Epithelial cell of esophagus (primary cell): ENCODE data around the gene TMTC2.

Experiments used
- DNase-seq: peaks from one replicate; pipeline ENCODE4 v3.0.0; 2010; ENCODE audit warnings: low read depth
- H3K4me3 ChIP-seq: 2 replicates; pipeline ENCODE4 v1.5.1; 2011; ENCODE audit warnings: mild to moderate bottlenecking, low read length, control low read depth
- TF ChIP-seq, protein P1 (sequence below): IDR thresholded peaks from 2 replicates; pipeline ENCODE4 v1.5.1; 2011; ENCODE audit warnings: low read depth, mild to moderate bottlenecking, low read length, control low read depth, inconsistent platforms; ENCODE audit not compliant: insufficient read depth; ENCODE audit errors: missing control alignments

Gene TMTC2

DNA sequence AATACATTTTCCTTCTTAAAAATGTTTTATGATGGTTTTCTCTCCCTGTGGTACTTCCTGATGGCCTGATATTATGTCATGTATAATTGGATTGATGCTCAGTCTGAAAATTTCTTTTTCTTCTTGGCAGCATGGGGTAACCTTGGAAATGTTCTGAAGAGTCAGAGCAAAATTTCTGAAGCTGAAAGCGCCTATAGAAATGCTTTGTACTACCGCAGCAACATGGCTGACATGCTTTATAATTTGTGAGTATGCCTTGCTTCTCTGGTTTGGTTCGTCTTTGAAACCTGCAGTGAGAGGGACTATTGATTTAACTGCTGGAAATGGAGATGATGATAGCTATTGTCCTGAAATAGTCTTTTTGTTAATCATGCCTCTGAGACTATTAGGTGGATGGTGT is 243.6 kb downstream of the TMTC2 start:
- no peak for DNase-seq
- H3K4me3 ChIP-seq, result no peak overlapping the region
- TF ChIP-seq, protein P1, sequence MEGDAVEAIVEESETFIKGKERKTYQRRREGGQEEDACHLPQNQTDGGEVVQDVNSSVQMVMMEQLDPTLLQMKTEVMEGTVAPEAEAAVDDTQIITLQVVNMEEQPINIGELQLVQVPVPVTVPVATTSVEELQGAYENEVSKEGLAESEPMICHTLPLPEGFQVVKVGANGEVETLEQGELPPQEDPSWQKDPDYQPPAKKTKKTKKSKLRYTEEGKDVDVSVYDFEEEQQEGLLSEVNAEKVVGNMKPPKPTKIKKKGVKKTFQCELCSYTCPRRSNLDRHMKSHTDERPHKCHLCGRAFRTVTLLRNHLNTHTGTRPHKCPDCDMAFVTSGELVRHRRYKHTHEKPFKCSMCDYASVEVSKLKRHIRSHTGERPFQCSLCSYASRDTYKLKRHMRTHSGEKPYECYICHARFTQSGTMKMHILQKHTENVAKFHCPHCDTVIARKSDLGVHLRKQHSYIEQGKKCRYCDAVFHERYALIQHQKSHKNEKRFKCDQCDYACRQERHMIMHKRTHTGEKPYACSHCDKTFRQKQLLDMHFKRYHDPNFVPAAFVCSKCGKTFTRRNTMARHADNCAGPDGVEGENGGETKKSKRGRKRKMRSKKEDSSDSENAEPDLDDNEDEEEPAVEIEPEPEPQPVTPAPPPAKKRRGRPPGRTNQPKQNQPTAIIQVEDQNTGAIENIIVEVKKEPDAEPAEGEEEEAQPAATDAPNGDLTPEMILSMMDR, result no peak

DNA sequence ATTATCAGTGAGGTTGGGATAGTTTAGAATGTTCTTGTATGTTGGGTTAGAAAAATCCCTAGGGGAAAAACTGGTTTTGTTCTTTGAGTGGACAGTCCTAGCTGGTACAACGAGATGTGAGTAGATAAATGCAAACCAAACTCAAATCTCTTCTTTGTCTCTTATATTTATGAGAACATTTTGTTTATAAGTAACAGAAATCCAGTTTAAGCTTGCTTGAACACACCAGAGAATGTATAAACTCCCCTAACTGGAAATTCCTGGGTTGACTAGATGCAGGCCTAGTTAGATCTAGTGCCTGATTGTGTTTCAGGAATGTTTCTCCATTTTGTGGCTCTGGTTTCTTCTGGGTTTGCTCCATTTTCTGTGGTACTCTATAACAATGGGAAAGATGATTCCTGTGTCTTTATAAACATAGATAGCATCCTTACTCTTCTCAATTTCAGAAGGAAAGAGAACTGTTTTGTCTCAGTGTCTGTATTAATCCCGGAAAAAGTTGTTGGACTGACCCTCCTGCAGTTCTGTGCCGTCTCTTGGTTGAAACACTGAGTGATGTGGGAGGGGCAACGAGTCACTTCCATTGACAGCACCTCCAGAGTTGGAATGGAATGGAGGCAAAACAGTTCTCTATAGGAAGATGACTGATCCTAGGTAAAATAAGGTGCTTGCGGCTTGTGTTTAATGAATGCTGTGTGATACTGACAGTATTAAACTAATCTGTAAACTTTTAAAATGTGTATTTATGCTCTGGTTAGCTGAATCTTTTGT is 244.8 kb downstream of the TMTC2 start:
- TF ChIP-seq, protein P1, result no peak
- no peak overlapping the region for H3K4me3 ChIP-seq
- DNase-seq, result peak; percentile 72

DNA sequence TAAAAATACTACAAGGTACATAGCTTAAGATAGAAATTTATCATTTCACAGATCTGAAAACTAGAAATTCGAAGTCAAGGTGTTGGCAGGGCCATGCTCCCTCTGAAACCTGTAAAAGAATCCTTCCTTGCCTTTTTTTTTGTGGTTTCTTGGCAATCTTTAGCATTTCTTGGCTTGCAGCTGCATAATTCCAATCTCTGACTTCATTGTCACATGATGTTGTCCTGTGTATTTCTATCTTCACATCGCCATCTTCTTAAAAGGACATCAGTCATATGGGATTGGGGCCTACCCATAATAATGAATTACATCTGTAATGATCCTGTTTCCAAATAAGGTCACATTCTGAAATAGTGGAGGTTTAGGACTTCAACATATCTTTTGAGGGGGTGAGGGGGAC is 250.4 kb downstream of the TMTC2 start:
- no peak overlapping the region for H3K4me3 ChIP-seq
- DNase-seq, result no peak
- TF ChIP-seq, protein P1, result no peak

DNA sequence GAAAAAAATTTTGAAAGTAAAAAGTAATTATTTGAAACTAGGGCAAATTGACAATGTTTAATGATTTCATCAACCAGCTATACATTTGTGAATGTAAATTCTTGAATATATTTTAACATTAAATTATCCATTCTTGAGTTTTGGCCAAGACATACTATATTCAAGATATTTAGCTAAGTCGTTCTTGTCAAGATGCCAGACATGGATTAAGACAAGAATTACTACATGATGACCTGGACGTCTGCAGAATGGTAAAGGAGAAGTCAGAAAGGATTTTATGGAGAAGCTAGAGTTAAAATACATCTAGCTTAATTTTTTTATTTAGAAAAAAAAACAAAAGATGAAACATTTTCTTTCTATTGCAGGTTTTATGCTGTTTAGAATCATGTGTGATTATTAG is 255.8 kb downstream of the TMTC2 start:
- no peak overlapping the region for H3K4me3 ChIP-seq
- peak; percentile 31 for DNase-seq
- TF ChIP-seq, protein P1, result no peak

DNA sequence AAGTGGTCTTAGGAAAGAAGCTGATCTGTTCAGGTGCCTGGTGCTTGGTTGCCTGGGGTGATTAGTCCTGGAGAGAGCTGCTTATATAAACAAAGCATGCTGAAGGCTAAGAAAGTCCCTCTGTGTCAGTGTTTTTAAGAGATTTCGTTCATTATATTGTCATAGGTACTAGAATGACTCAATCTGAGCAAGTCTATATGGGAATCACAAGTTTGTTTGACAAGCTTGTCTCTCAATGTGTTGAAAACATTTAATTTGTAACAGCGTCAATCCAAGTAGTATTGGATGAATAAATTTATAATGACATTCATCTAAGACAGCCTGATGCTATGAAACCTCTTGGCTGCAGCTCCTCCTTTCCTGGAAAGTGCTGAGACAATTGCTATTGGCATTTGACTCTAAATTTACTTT is 256.3 kb downstream of the TMTC2 start:
- TF ChIP-seq, protein P1, result no peak
- no peak overlapping the region for H3K4me3 ChIP-seq
- peak; percentile 23 for DNase-seq

DNA sequence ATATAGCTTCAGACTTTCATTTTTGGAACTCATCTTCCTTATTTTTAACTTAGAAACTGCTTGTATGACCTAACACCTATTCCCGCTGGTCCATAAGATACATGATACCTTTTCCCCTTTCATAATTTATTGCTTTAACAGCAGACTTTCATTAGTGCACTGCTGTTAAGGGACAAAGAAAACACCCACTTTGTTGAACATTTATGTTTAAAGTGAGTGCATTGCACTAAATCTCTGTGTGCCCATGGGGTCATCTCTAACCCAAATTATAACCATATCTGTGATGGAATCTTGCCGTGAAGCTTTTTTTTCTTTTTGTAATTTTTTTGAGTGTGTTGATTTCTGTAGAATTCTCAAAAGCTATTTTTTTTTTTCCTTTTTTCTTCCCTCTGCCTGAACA is 261.8 kb downstream of the TMTC2 start:
- H3K4me3 ChIP-seq, result no peak overlapping the region
- DNase-seq, result no peak
- TF ChIP-seq, protein P1, result no peak

DNA sequence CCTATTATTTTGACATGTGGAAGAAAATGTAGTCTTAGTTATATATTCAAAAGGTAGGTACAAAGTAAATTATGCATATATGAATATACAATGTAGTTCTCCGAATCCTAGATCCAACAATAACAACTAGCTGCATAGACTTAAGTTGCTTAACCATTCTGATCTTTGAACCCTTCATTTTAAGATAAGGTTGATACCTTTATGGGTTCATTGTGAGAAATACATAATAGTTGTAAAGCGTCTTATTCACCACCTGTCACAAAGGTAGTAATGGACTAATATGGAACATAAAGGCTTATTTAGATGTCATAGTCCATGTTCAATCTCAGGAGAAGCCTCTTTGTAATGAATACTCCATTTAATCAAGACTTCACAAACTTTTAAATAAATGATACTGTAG is 263.6 kb downstream of the TMTC2 start:
- TF ChIP-seq, protein P1, result no peak
- DNase-seq, result no peak
- H3K4me3 ChIP-seq, result no peak overlapping the region
